ENCODE data around the gene TMEM151B.

The TMEM151B gene

GRCh38 chr6:44232676-44233566 is 37.3 kb upstream of the TMEM151B start:
- DNase-seq (ENCODE audit: low read depth in 2 of 2) = no peak

GRCh38 chr6:44233567-44234100 is 36.6 kb upstream of the TMEM151B start:
- no peak for DNase-seq (ENCODE audit: low read depth in 2 of 2)

GRCh38 chr6:44234101-44235025 is 35.9 kb upstream of the TMEM151B start:
- no peak for DNase-seq (ENCODE audit: low read depth in 2 of 2)

GRCh38 chr6:44235269-44235668 is 35.0 kb upstream of the TMEM151B start:
- no peak for DNase-seq (ENCODE audit: low read depth in 2 of 2)

- no peak for DNase-seq (ENCODE audit: low read depth in 2 of 2)
These were observed 34.2 kb upstream of the TMEM151B start for GRCh38 chr6:44235891-44236516.

- DNase-seq (ENCODE audit: low read depth in 2 of 2) = peak; percentile 57 to 72
These were observed 33.0 kb upstream of the TMEM151B start for GRCh38 chr6:44237021-44237812.

- peak; percentile 68 to 76 for DNase-seq (ENCODE audit: low read depth in 2 of 2)
These were observed 32.3 kb upstream of the TMEM151B start for GRCh38 chr6:44237813-44238433.

- DNase-seq (ENCODE audit: low read depth in 2 of 2) = no peak
These were observed 31.4 kb upstream of the TMEM151B start for GRCh38 chr6:44238687-44239350.

- DNase-seq (ENCODE audit: low read depth in 2 of 2) = no peak
These were observed 26.9 kb upstream of the TMEM151B start for GRCh38 chr6:44243345-44243744.

- DNase-seq (ENCODE audit: low read depth in 2 of 2) = no peak
These were observed 24.8 kb upstream of the TMEM151B start for GRCh38 chr6:44245391-44245911.

GRCh38 chr6:44245912-44246662 is 24.2 kb upstream of the TMEM151B start:
- peak; percentile 85 to 86 for DNase-seq (ENCODE audit: low read depth in 2 of 2)

- peak; percentile 87 to 93 for DNase-seq (ENCODE audit: low read depth in 2 of 2)
These were observed 23.4 kb upstream of the TMEM151B start, which contains the start of gene HSP90AB1 for GRCh38 chr6:44246663-44247337. HSP90AB1 (plus strand) TSS chr6:44247101; CDS start chr6:44248630, 1,529 bp downstream.

- DNase-seq (ENCODE audit: low read depth in 2 of 2) = peak; percentile 73 to 79
These were observed 22.6 kb upstream of the TMEM151B start for GRCh38 chr6:44247338-44248302.

GRCh38 chr6:44248579-44248978 is 21.7 kb upstream of the TMEM151B start:
- DNase-seq (ENCODE audit: low read depth in 2 of 2) = no peak

GRCh38 chr6:44249082-44249748 is 21.0 kb upstream of the TMEM151B start:
- DNase-seq (ENCODE audit: low read depth in 2 of 2) = no peak

GRCh38 chr6:44250067-44250717 is 20.1 kb upstream of the TMEM151B start:
- DNase-seq (ENCODE audit: low read depth in 2 of 2) = no peak

Measured in stimulated activated CD8-positive, alpha-beta memory T cell treated with anti-CD3 and anti-CD28 coated beads, Interleukin-2, amount 100 ng/mL, for 48 hours (primary cell).